SK-N-SH treated with all-trans-retinoic acid at 6 μM for 48 hours (cell line): ENCODE measurements around the gene NPAS2.

Experiments used
- CREB5 ChIP-seq: fragments of 250-450 bp; sonication (Bioruptor Pico); IDR thresholded peaks from 2 replicates; pipeline ENCODE4 v1.5.1; 2020; ENCODE audit warnings: low read depth, mild to moderate bottlenecking, moderate library complexity
- GLIS3 ChIP-seq: fragments of 250-450 bp; sonication (Bioruptor Pico); IDR thresholded peaks from 2 replicates; pipeline ENCODE4 v1.5.0; 2020; ENCODE audit warnings: mild to moderate bottlenecking, moderate library complexity
- ISL1 ChIP-seq: fragments of 250-450 bp; sonication (Bioruptor Pico); IDR thresholded peaks from 2 replicates; pipeline ENCODE4 v2.1.2; 2022; ENCODE audit warnings: mild to moderate bottlenecking, moderate library complexity
- RARB ChIP-seq: fragments of 250-450 bp; sonication (Bioruptor Pico); IDR thresholded peaks from 2 replicates; pipeline ENCODE4 v1.8.0; 2021; ENCODE audit warnings: mild to moderate bottlenecking, moderate library complexity

- TF ChIP-seq RARB (CRISPR knock-in tag) (no peak), GLIS3 (CRISPR knock-in tag) (no peak), CREB5 (CRISPR knock-in tag) (no peak), ISL1 (CRISPR knock-in tag) (no peak)
These were observed 13.4 kb downstream of the NPAS2 start for GRCh38 chr2:100833331-100833730.
